Ovary (tissue), 3 donors: ENCODE measurements around the gene XPC.

ENCODE experiments used
- POLR2A ChIP-seq: fragments of 450-650 bp; IDR thresholded peaks from one replicate; pipeline ENCODE4 v1.6.1; 2017; ENCODE audit warnings: antibody characterized with exemption, mild to moderate bottlenecking, moderate library complexity
- TF ChIP-seq, protein P1 (sequence below), 3 donors: fragments of 450-650 bp in 2 of 3; fragments of 200-600 bp in 1 of 3; IDR thresholded peaks; one replicate each; pipeline versions ENCODE4 v1.5.1 to v1.8.0; 2016 to 2022; ENCODE audit warnings: antibody characterized with exemption in 3 of 3, mild to moderate bottlenecking in 1 of 3
- donor health status: DM: no; HTN: no; CAD: no.

DNA sequence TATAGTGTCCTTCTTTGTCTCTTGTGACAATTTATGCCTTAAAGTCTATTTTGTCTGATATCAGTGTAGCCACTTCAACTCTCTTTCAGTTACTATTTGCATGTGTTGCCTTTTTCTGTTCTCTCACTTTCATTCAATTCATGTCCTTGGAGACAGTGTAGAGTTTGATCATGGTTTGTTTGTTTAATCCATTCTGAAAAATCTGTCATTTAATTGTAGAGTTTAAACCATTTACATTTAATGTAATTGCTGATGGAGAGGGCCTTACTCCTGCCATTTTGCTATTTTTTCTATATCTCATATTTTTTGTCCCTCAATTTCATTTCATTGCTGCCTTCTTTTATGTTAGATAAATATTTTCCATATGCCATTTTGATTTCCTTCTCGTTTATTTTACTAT is 42.5 kb upstream of the XPC start:
- TF ChIP-seq, protein P1, sequence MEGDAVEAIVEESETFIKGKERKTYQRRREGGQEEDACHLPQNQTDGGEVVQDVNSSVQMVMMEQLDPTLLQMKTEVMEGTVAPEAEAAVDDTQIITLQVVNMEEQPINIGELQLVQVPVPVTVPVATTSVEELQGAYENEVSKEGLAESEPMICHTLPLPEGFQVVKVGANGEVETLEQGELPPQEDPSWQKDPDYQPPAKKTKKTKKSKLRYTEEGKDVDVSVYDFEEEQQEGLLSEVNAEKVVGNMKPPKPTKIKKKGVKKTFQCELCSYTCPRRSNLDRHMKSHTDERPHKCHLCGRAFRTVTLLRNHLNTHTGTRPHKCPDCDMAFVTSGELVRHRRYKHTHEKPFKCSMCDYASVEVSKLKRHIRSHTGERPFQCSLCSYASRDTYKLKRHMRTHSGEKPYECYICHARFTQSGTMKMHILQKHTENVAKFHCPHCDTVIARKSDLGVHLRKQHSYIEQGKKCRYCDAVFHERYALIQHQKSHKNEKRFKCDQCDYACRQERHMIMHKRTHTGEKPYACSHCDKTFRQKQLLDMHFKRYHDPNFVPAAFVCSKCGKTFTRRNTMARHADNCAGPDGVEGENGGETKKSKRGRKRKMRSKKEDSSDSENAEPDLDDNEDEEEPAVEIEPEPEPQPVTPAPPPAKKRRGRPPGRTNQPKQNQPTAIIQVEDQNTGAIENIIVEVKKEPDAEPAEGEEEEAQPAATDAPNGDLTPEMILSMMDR (IDR thresholded peaks at IDR 0.05), result no peak
- TF ChIP-seq POLR2A, result no peak
